ENCODE data around the gene ENPP7.

DNA sequence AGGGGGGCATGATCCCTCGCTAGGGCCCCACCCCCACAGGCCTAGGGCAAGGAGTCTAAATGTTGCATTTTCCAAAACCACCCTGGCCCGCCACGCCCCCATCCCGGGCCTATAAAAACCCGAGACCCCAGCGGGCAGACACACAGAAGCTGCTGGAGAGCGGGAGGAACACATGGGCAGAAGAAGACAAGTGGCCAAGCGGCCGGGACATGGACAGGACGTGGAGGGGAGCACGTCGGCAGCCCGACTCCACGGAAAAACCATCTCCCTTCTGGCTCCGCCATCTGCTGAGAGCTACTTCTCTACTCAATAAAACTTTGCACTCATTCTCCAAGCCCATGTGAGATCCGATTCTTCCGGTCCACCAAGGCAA is 34.1 kb upstream of the ENPP7 start:
- TF ChIP-seq TAF1 (IDR thresholded peaks at IDR 0.05; ENCODE audit: borderline replicate concordance, low read depth, low read length) (no peak), POLR2A (IDR thresholded peaks at IDR 0.05; ENCODE audit: low read depth, low read length) (no peak), POLR2AphosphoS5 (IDR thresholded peaks at IDR 0.05; ENCODE audit: low read depth, low read length) (no peak)
